HK-2 (cell line): ENCODE results near the gene TMEM184A.
"Not testable (repeated sequence)": the region's sequence is repeated elsewhere in the genome, so short reads cannot be mapped to it uniquely, and the experiment has no call there.

Experiments
- DNase-seq: peaks from one replicate; pipeline ENCODE4 v3.0.0-alpha.2; 2018; ENCODE audit not compliant: unreplicated experiment

TMEM184A gene

DNA sequence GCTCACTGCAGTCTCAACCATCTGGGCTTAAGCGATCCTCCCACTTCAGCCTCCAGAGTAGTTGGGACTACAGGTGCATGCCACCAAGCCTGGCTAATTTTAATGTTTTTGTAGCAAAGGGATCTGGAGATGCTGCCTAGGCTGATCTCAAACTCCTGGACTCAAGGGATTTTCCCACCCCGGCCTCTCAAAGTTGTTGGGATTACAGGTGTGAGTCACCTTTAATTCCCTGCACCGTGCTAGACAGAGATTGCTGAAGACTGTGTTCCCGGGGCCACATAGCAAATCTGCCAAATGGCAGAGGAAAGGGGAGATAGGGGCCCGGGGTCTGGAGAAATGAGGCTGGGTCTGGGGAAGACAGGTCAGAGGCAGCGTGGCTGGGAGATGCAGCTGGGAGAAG is 34.5 kb upstream of the TMEM184A start:
- DNase-seq, result no peak

DNA sequence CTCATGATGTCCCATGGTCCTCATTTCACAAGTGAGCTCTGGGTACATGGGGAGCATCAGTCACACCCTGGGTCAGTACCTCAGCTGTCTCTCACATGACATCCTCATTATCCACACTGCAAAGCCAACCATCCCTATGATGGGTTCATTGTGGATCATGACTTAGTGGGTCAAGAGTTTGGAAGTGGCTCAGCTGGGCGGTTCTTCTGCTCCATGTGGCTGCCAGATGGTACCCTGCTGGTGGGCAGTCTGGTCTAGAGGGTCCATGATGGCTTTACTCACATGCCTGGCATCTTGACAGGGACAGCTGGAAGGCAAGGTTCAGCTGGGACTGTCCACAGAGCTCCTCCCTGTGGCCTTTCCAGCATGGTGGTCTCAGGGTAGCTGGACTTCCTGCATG is 33.0 kb upstream of the TMEM184A start:
- DNase-seq, result no peak

DNA sequence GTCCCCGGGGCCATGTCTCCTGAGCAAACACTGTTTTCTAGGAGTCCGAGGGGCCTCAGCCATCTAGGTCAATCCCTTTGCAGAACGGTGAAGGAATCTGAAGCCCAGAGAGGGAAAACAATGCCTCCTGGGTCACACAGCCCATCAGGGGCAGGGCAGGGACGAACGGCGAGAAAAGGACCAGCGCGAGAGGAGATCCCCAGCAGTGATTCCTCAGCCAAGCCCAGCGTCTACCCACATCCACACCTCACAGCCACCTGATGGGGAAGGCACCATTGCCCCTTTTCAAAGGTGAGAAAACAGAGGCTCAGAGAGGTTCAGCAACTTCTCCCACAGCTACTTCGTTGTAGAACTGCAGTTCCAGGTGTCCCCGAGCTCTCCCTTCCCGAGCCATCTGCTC is 31.7 kb upstream of the TMEM184A start:
- DNase-seq, result no peak

DNA sequence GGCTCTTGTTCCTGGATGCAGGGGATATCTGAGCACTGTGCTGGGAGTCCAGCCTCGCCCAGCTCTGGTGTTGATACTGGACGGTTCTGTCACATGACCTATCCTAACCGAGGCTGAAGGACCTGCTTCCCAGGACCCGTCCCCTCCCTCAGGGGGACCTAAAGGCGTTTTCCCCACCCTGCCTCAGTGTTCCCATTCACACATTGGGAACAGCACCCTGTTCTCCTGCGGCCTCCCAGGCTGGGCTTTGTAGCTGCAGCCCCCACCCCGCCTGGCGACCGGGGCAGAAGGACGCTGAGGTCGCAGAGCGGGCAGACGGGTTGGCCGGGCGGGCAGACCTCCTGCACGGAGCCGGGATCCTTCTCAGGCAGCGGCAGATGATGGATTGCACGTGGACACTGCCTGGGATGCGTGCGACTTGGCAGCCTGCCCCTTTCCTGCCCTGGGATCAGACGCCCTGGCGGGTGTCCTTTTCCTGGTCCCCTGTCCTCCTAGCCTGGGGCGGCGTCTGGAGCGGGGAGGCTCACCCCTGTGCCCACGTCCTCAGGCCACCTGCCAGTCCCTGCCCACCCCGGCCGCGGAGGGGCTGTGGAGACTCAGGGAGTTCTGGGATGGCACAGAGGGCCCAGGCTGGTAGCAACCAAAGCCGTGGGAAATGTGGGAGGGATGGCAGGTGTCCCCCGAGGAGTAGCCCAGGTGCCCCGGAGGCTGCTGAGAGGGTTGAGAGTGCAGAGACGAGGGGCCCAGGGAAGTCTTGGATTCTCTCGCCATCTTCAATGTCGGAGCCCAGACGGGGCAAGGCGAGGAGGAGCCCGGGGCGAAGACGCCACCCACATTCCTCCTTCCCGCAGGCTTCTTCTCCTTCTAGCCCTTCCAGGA is 31.1 kb upstream of the TMEM184A start:
- no peak for DNase-seq

DNA sequence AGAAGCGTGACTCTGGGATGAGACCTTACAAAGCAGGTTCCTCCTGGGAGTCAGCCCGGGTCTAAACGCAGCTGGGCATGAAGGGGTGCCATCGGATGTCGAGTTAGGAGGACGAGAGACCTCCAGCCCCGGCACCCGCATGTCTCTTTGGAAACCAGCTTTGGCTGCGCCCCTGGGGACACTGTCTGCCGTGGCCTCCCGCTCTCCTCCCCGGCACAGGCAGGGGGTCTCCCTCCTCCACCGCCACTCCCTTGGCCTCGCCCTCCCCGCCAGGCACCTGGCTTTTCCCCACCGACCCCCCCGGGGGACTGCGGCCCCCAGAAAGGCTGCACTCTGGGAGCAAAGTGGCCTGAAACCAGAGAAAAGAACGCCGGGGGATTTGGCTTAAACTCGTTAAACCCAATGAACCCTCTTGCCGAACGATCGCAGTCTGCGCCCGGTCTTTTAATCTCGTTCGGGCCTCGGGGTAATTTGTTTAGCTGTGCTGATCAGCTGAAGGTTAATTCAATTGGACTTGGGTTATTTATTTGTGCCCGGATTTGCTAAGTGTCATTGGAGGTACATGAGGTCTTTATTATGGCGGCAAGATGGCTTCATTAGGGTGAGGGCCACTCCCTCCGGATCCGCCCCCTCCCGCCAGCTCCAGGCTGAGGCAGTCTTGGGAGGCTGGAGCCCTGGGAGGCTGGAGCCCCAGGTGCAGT is 30.3 kb upstream of the TMEM184A start:
- no peak for DNase-seq

DNA sequence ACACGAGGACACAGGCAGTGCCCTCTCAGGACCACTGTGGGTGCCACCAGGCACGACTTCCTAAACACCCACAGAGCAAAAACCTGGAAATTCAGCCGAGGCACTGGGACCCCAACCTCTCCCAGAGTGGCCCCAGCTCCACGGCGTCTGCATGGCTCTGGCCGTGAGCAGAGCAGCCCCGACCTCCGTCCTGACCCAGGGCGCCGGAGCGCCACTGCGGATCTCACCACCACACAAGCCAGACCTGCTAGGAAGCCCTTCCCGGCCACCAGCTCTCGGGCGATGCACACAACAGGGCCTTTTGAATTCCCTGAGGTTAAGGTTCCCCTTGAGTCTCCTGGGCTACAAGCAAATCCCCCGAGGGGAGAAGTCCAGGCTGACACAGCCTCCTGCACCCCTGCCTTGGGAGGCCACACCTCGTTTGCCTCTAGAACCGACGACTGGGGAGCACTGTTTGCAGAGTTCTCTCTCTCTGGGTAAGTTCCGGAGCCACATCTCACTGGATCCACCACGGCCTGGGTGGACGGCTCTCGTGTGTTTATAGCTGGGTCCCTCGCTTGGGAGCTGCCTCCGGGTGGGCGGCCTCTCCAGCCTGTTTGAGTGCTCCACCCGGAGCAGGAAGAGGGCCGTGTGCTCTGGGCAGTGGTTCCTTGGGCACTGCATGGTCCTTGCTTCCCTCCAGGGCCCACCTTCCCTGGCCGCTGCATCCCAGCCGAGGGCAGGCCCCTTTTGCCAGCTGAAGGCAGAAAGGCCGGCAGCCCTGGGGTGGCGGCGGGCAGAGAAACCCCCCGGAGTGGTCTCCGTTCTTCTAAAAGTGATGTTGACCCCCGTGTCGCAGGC is 29.4 kb upstream of the TMEM184A start:
- no peak for DNase-seq

DNA sequence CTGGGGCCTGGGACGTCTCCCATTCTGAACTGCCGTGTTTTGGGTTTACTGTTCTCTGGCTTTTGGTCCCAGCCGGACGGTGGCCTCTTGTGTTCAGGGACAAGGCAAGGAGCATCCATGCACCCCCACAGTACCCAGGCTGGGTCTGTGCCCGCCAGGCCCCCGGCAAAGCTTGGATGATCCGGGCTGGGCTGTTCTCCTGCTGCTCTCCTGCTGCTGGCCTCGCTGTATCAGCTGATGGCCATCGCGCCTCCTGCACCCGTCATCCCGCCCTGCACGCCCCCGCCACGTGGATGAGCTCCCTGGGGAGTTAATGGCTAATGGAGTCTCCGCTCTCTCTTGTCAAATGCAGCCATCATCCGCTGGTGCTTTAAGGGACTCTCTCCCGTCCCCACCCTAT is 28.7 kb upstream of the TMEM184A start:
- no peak for DNase-seq

DNA sequence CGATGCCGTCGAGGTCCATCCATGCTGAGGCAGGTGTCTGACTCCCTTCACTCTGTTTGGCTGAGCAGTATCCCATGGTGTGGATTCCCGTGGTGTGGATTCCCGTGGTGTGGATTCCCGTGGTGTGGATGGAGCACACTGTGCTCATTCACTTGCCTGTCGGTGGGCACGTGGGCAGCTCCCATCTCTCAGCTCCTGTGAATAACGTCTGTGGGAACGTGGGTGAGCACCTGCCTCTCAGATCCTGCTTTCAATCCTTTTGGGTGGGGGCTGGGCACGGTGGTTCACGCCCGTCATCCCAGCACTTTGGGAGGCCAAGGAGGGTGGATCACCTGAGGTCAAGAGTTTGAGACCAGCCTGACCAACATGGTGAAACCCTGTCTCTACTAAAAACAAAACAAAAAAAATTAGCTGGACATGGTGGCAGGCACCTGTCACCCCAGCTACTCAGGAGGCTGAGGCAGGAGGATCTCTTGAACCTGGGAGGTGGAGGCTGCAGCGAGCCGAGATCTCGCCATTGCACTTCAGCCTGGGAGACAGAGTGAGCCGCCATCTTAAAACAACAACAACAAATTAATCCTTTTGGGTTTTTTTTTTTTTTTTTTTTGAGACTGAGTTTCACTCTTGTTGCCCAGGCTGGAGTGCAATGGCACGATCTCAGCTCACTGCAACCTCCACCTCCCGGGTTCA is 27.4 kb upstream of the TMEM184A start:
- not testable (repeated sequence) for DNase-seq

DNA sequence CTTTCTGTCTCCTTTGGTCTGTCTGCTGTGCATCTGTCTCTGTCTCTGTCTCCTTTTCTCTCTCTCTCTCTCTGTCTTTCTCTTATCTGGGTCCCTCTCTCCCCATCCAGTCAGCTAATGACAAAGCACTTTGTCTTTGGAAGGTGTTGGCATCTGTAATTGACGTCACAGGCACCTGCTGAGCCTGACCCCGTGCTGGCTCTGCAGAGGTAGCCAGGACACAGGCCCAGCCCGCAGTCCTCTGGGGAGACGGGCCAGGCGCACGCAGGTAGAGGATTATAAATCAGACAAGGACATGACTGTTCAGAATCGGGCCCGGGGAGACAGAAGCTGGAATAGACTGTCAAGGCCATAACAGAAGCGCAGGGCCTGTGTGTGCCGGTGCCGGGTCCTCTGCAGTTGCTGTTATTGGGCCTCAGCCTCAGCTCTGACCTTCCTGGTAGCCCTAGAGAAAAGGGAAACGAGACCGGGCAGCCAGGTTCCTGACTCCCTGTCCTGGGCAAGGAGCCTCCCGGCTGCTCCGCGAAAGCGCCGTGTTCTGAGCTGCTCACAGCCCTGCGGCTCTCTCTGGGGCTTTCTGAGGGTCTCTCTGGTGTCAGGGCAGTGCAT is 24.5 kb upstream of the TMEM184A start:
- DNase-seq, result no peak

DNA sequence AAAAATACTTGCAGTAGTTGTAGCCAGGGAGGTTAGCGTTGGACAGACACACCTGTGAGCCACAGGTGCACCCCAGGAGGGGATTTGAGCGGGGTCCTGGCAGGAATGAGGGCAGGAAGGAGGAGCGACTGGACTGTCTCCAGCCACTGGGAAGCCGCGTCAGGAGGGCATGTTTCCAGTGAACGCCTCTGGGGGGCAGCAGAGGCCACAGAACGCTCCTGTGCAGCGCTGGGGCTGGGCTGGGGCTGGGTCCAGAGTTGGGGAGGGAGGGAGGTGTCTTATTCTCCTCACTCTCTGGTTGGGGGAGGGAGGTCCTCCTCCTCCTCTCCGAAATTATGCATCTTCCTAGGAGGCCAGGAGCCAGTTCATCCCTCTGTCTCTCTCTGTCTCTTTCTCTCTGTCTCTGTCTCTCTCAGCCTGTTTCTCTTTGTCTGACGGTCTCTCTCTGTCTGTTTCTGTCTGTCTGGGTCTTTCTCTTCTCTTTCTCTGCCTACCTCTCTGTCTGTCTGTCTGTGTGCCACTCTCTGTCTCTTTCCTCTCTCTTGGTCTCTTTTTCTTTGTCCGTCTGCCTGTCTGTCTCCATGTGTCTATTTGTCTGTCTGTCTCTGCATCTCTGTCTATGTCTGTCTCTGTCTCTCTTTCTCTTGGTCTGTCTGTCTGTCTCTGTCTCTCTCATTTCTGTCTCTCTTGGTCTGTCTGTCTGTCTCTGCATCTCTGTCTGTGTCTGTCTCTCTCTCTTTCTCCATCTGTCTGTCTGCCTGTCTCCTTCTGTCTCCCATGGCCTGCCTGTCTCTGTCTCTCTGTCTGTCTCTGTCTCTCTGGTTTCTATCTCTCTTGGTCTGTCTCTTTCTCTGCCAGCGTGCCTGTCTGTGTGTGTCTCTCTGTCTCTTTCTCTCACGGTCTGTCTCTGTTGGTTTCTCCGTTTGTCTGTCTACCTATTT is 23.7 kb upstream of the TMEM184A start:
- peak; percentile 75 for DNase-seq

DNA sequence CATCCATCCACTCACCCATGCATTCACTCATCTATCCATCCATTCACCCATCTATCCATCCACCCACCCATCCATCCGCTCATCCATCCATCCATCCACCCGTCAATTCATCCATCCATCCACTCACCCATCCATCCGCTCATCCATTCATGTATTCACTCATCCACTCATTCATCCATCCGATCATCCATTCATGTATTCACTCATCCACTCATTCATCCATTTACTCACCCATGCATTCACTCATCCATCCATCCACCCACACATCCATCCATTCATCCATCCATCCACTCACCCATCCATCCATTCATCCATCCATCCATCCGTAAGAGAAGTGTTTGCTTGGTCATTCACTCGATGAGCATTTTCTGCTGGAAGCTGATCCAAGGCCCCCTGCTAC is 22.5 kb upstream of the TMEM184A start:
- DNase-seq, result no peak

DNA sequence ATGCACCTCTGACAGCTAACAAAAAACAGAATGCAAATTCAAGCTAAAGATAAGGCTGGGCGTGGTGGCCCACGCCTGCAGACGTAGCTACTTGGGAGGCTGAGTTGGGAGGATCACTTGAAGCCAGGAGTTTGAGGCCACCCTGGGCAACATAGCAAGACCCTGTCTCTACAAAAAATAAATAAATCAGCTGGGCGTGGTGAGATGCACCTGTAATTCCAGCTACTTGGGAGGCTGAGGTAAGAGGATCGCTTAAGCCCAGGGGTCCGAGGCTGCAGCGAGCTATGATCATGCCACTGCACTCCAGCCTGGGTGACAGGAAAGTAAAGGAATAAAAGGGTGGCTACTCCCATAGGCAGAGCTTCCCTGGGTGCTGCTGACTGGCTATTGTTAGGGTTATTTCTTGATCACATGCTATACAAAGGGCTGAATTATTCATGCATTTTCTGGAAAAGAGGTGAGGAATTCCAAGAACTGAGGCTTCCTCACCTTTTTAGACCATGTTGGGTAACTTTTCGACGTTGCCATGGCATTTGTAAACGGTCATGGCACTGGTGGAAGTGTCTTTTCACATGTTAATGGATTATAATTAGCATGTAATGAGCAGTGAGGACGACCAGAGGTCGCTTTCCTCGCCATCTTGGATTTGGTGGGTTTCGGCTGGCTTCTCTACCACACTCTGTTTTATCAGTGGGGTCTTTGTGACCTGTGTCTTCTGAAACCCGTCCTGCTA is 20.7 kb upstream of the TMEM184A start:
- DNase-seq, result no peak

DNA sequence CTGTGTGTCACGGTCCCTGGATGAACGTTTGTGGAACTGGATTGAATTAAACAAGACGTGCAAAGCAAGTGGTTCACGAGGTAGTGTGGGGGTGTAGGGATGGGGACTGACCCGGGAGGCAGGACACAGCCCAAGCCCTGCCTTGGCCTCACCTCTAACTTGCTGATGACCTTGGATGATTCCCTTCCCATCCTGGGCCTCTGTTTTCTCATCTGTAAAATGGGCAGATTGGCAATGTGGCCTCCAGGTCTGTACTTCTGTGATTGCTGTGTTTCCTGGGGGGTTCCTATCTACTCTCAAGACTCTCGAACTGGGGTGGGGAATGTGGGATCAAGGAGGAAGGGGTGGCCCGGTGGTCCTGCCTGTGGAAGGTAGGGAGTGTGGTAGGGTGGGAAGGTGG is 19.8 kb upstream of the TMEM184A start:
- DNase-seq, result no peak

DNA sequence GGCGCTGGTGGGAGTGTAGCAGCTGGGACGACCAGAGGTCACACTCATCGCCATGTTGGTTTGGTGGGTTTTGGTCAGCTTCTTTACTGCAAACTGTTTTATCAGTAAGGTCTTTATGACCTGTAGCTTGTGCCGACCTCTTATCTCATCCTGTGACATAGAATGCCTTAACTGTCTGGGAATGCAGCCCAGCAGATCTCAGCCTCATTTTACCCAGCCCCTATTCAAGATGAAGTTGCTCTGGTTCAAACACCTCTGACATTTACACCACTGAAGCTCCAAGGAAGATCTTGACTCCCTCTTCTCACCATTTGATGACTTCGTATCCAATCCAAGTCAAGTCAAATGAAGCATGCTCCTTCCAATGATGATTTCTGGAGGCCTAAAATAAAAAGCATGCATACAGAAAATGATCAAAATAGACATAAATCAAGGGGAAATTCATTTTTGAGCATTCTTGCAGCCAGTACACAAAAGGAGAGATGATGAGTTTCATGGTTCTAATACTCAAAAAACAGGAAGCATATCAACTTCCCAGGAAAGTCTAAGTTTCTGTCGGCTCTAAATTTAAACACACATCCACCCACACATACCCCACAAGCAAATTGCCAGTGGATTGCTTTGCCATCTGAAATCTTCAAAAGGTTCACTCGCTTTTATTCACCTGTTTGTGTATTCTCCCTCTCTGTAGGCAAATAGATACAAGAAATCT is 16.3 kb upstream of the TMEM184A start:
- no peak for DNase-seq

DNA sequence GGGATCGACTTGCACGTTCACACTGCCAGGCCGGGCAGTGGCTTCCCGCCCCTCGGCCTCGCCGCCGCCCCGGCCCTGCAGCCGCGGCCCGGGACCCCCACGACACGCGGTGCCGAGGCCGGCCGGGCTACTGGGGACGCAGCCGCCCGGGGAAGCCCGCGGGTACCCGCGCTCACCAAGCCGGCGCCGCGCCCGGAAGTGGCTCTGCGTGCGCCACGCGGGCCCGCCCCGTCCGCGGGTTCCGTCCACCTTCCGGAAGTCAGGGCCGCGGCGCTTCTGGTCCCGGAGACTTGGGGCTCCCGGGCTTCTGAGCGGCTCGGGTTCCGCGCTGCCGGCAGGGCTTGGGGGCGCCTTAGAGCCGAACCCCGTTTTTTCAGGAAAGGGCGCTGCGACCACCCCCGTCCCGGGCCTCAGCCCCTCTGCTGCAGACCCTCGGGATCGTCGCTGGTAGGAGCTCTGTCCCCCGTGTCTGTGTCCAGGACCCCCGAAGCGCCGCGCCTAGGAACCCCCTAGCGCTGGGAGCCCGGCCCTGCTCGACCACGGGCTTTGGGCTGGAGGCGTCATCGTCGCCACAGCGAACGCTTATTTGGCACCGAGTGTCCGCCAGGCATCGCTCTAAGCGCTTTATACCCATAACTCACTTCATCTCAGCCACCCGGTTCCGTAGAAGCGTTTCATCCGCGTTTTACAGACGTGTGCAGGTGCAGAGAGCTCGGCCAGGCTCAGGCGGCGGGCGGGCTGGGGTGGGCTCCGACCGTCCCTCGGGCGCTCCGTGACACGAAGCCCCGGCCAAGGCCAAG is 14.0 kb upstream of the TMEM184A start, which contains the start of gene PSMG3:
PSMG3 (minus strand) TSS at position 200 of the 800 bp plus-strand sequence. CDS start 693 bp downstream, outside the sequence.
- DNase-seq, result peak; percentile 86

DNA sequence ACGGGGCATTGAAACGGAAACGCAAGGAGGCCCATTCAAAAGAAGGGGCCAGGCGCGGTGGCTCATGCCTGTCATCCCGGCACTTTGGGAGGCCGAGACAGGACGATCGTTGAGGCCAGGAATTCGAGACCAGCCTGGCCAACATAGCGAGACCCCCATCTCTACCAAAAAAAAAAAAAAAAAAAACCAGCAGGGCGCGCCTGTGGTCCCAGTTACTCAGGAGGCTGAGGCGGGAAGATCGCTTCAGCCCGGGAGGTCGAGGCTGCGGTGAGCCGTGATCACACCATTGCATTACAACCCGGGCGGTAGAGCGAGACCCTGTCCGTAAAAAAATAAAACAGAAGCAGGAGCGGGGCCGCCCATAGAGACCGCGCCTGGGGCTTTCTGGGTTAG is 13.4 kb upstream of the TMEM184A start:
- peak; percentile 37 for DNase-seq

DNA sequence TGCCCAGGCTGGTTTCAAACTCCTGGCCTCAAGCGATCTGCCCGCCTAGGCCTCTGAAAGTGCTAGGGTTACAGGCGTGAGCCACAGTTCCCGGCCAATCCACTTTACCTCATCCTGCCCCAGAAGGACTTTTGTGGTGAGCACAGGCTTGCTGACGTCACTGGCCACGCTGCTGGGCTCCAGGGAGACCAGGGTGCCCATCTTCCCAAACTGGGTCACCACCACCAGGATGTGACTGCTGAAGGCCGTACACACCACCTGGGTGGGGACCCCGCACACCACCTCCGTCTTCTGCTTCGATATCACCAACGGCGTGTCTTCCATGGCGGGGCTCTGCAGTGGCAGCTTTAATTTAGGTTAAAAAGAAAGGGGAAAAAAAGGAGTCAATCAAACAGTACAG is 13.0 kb upstream of the TMEM184A start:
- no peak for DNase-seq
